Body of pancreas (tissue), 4 donors: ENCODE measurements around the gene PCSK6. TPM values are rescaled to one million over a fixed set of nuclear protein-coding genes. Genes with fewer than 3 reads are reported as not detected.
"Not testable (repeated sequence)": the region's sequence is repeated elsewhere in the genome, so short reads cannot be mapped to it uniquely, and the experiment has no call there.

ENCODE experiments used
- ATAC-seq: fragments of 150-250 bp; one replicate; pipeline ENCODE4 v1.9.1; 2016
- DNase-seq, 4 donors: peaks; one replicate each; pipeline ENCODE4 v3.0.0-alpha.2; 2019
- H3K27ac ChIP-seq, 4 donors: fragments of 200-600 bp; sonication (generic); 1 replicate in 3 of 4; 2 replicates in 1 of 4; pipeline versions ENCODE4 v1.5.1 to v1.6.1; 2016 to 2019; ENCODE audit warnings: mild to moderate bottlenecking in 1 of 4, mixed read lengths in 1 of 4, moderate library complexity in 1 of 4
- H3K27me3 ChIP-seq, 2 donors: fragments of 200-600 bp; sonication (generic); one replicate each; pipeline ENCODE4 v1.6.0; 2016; ENCODE audit warnings: mild to moderate bottlenecking in 1 of 2
- H3K36me3 ChIP-seq, 2 donors: fragments of 200-600 bp; sonication (generic); replicated peaks in 1 of 2; 2 replicates each; pipeline ENCODE4 v1.5.1; 2016; ENCODE audit warnings: low read depth in 2 of 2; ENCODE audit not compliant: insufficient read depth in 1 of 2
- H3K4me1 ChIP-seq: fragments of 200-600 bp; sonication (generic); one replicate; pipeline ENCODE4 v1.6.0; 2016
- H3K4me3 ChIP-seq, 2 donors: fragments of 200-600 bp; sonication (generic); 1 replicate in 1 of 2; 2 replicates in 1 of 2; pipeline ENCODE4 v1.5.1; 2016 to 2019
- H3K9me3 ChIP-seq, 3 donors: fragments of 200-600 bp; sonication (generic); 1 replicate in 2 of 3; 2 replicates in 1 of 3; pipeline ENCODE4 v1.5.1; 2016
- CTCF ChIP-seq, 7 experiments: fragments of 450-650 bp in 4 of 7; fragments of 200-600 bp in 3 of 7; sonication (generic) in 3 of 7; IDR thresholded peaks; one replicate each; pipeline ENCODE4 v1.5.1; 2016 to 2019; ENCODE audit warnings: antibody characterized with exemption in 7 of 7
- POLR2A ChIP-seq, 3 donors: fragments of 450-650 bp; IDR thresholded peaks; one replicate each; pipeline ENCODE4 v1.6.1; 2016; ENCODE audit warnings: antibody characterized with exemption in 3 of 3, mild to moderate bottlenecking in 2 of 3
- WGBS, 2 donors: methylation state at CpG; one replicate each; pipeline ENCODE4 v1.1.5; 2017; 5-methylcytosine and 5-hydroxymethylcytosine counted together
- intact Hi-C: fragments of 100-400 bp; cut with DNase I; formaldehyde crosslinking; loops from one replicate; pipeline ENCODE4 v1.15.1; 2023
- total RNA-seq, 2 donors: library from RNA; depleted of rRNA; stranded (reverse); fragments of >200 nt; gene quantifications; one replicate each; pipeline ENCODE4 v1.1.0, GENCODE V29; 2016

The PCSK6 gene
- total RNA-seq, 2 donors from 2014 or later = 8.9 to 10.1 TPM

GRCh38 chr15:101338502-101339057, 150.9 kb downstream of the PCSK6 start:
- ATAC-seq = no peak
- intact Hi-C loops = no loop called here
- TF ChIP-seq POLR2A (IDR thresholded peaks at IDR 0.05) = no peak
- TF ChIP-seq CTCF (IDR thresholded peaks at IDR 0.05) = no peak
- Histone ChIP-seq H3K9me3 (no peaks in the 10 kb centered on the region), H3K36me3 (no peaks in the 10 kb centered on the region), H3K27ac (no peak overlapping the region), H3K4me1 (no peaks in the 10 kb centered on the region), H3K4me3 (no peak overlapping the region), H3K27me3 (no peaks in the 10 kb centered on the region)
- no peak for DNase-seq
- 80 to 83% methylated on average over 1 of the region's 1 CpG for WGBS, 2 donors

GRCh38 chr15:101337976-101338375, 151.5 kb downstream of the PCSK6 start:
- no peak for DNase-seq
- intact Hi-C loops = no loop called here
- Histone ChIP-seq H3K4me3 (no peak overlapping the region), H3K4me1 (no peaks in the 10 kb centered on the region), H3K27me3 (no peaks in the 10 kb centered on the region), H3K27ac (no peak overlapping the region), H3K36me3 (no peaks in the 10 kb centered on the region), H3K9me3 (no peaks in the 10 kb centered on the region)
- WGBS, 2 donors = 62 to 67% methylated on average over 7 of the region's 7 CpGs
- ATAC-seq = no peak
- no peak for TF ChIP-seq POLR2A (IDR thresholded peaks at IDR 0.05)
- no peak for TF ChIP-seq CTCF (IDR thresholded peaks at IDR 0.05)

GRCh38 chr15:101333907-101334789, 155.4 kb downstream of the PCSK6 start:
- WGBS, 2 donors = 76 to 92% methylated on average over 10 to 12 of the region's 16 CpGs
- DNase-seq, H3K9me3 ChIP-seq, H3K4me3 ChIP-seq, ATAC-seq, H3K27me3 ChIP-seq, H3K27ac ChIP-seq, intact Hi-C loops, H3K4me1 ChIP-seq, H3K36me3 ChIP-seq: not testable (repeated sequence)

- Histone ChIP-seq H3K27me3 (no peaks in the 10 kb centered on the region), H3K9me3 (no peaks in the 10 kb centered on the region), H3K4me1 (no peaks in the 10 kb centered on the region), H3K36me3 (no peaks in the 10 kb centered on the region), H3K27ac (no peak overlapping the region), H3K4me3 (no peak overlapping the region)
- intact Hi-C loops = no loop called here
- DNase-seq (no peak), ATAC-seq (no peak)
- 87 to 89% methylated on average over 7 of the region's 7 CpGs for WGBS, 2 donors
- TF ChIP-seq POLR2A (IDR thresholded peaks at IDR 0.05) = no peak
- TF ChIP-seq CTCF (IDR thresholded peaks at IDR 0.05) = no peak
Measured at GRCh38 chr15:101332061-101332467, 157.4 kb downstream of the PCSK6 start.

- H3K9me3 ChIP-seq = no peaks in the 10 kb centered on the region
- WGBS, 2 donors = 82 to 88% methylated on average over 6 to 9 of the region's 9 CpGs
- no peak for DNase-seq
Measured at GRCh38 chr15:101329867-101330380, 159.6 kb downstream of the PCSK6 start.

More at GRCh38 chr15:101329867-101330380, 159.6 kb downstream of the PCSK6 start:
- no peak overlapping the region for H3K4me3 ChIP-seq
- no peak for TF ChIP-seq POLR2A (IDR thresholded peaks at IDR 0.05)
- TF ChIP-seq CTCF (IDR thresholded peaks at IDR 0.05) = no peak
- intact Hi-C loops = no loop called here
- no peak for ATAC-seq
- H3K27ac ChIP-seq = no peak overlapping the region
- H3K4me1 ChIP-seq = no peaks in the 10 kb centered on the region
- no peaks in the 10 kb centered on the region for H3K36me3 ChIP-seq
- H3K27me3 ChIP-seq = no peaks in the 10 kb centered on the region
